Activated CD4-positive, alpha-beta T cell treated with anti-CD3 and anti-CD28 coated beads for 24 hours (primary cell): ENCODE data around the gene TUBA1C.
A peak's percentile ranks its signal among the peaks of the same experiment; 100 is the strongest.

Source experiments
- DNase-seq, 2 donors: peaks; one replicate each; pipeline ENCODE4 v3.0.0-alpha.2; 2020; ENCODE audit warnings: low read depth in 2 of 2

TUBA1C gene

DNA sequence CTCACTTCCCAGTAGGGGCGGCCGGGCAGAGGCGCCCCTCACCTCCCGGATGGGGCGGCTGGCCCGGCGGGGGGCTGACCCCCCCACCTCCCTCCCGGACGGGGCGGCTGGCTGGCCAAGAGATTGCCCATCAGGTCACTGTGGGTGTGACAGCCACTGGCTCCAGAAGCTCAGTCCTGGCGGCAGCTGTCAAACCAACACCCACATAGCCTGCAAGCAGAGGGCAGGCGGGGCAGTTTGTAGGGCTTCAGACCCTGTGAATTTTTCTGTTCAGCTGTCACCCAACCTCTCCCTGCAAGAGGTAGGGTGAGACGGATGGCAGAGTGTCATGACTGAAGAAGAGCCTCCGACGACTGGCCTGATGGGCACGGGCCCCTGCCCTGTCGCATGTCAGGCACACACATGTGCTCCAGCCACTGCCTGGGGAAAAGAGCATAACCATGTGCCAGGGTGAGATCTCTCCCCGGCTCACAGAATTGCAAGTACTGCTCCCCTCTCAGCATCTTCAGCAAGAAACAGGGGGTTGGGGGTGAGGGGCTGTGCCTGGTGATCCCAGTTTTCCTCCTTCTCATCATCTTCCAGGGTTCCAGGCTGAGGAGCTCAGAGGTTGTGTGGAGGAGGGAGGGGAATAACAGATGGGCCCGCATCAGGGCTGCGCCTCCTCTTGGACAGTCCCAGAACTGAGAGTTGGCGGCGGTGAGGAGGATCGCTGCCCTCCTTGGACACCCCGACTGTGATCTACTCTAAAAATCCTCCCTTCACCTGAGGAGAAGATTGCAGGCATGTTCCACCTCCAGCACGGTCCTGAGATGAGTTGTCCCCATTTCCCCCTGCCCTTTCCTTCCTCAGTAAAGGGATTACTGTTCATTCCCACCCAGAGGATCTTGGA lies 18.9 kb downstream of the TUBA1C start:
- DNase-seq = no peak

- no peak for DNase-seq
Observed at GRCh38 chr12:49284672-49285071, 19.8 kb downstream of the TUBA1C start.

GRCh38 chr12:49287876-49288275 lies 23.0 kb downstream of the TUBA1C start:
- no peak for DNase-seq

GRCh38 chr12:49288412-49288853 lies 23.6 kb downstream of the TUBA1C start:
- peak; percentile 59 to 61 for DNase-seq

DNA sequence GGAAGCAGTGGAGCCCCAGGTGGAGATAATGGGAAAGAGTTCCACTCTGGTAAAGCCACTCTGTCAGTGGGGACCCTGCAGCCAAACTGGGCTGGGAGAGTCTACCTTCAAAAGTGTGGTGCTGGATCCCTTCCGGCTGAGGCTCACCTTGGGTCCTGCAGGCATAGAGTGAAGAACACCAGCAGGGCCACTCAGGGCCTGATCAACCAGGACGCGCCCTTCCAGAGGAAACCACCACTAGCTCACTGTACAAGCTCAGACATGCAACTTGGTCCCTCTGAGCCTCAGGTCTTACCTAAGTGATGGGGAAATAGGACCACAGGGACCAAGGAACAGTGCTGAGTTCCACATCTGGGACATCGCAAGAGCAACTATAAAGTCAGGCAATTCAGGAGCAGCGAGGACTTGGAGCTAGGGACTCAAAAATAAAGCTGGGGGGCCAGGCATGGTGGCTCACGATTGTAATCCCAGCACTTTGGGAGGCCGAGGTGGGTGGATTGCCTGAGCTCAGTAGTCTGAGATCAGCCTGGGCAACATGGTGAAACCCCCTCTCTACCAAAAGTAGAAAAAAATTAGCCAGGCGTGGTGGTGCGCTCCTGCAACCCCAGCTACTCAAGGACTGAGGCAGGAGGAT lies 24.2 kb downstream of the TUBA1C start:
- no peak for DNase-seq

DNA sequence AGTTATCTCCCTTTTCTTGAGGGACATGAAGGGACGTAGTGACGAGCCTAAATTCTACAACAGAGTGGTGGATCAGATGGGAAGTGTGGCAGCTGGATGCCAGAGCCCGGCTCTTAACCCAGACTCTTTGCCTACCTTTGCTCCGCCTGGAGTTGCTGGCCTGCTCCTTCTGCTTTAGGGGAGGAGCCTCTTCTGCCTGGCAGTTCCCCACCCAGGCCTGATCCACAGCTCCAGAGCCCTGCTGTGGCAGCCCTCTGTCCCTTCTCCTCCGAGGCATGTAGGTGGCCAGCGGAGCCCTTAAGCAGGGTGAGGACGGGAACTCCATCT lies 27.8 kb downstream of the TUBA1C start:
- no peak for DNase-seq

- no peak for DNase-seq
Observed at GRCh38 chr12:49293056-49293956, 28.4 kb downstream of the TUBA1C start.

DNA sequence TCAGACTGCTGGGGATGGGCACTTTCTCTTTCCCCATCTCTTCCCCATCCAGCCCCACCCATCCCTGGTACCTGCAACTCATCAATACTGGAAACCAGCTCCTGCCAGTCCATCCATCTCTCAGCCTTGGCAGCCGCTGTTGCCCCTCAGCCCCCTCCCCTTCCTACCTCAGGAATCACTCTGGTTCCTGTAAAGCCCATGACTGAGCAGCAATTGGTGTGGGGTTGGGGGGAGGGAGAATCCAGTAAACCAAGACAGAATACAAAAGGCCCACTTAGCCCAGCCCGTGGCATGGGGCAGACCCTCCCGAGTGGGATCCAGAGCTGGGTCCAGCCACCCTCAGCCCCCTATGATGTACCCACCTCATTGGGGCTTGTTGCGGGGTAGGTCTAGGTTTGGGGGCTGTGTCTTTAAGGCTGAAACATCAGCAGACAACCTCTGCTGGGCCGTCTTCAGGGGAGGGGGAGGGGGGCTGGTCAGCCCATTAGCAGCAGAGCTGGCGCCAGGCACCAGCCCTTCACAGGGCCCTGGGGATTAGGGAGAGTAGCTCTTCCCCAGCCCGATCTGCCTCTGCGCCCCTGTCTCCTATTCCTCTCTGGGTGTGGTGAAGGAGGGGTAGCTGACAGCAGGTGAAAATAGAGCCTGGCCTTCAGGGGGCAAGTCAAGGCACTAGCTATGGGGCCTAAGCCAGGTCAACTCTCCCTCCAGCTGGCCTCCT lies 29.4 kb downstream of the TUBA1C start:
- no peak for DNase-seq

DNA sequence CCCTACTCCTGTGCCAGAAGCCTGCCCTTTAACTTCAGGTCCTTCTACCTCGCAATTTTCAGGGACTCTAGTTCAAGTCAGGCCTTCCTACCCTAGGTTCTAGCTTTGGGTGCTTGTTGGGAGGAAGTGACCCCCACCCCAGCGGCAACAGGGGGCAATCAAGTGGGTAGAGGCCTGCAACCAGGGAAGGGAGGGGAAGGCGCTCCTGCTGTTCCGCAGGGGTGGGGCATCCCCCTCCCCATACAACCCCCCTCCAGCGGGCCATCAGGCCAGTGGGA lies 29.9 kb downstream of the TUBA1C start:
- DNase-seq = no peak

DNA sequence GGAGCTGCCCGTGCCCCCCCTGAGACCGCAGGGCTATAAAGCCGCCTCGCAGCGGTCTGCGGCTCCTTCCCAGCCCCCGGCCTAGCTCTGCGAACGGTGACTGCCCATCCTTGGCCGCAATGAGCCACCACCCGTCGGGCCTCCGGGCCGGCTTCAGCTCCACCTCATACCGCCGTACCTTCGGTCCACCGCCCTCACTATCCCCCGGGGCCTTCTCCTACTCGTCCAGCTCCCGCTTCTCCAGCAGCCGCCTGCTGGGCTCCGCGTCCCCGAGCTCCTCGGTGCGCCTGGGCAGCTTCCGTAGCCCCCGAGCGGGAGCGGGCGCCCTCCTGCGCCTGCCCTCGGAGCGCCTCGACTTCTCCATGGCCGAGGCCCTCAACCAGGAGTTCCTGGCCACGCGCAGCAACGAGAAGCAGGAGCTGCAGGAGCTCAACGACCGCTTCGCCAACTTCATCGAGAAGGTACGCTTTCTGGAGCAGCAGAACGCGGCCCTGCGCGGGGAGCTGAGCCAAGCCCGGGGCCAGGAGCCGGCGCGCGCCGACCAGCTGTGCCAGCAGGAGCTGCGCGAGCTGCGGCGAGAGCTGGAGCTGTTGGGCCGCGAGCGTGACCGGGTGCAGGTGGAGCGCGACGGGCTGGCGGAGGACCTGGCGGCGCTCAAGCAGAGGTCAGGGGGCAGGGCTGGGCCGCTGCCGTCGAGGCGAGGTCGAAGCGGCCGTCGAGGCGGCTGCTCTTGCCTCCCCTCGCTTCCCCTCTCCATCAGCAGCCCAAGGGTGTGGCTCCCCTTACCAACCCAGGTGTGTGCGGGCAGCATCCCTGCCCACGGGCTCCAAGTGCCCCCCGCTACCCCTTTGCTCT lies 30.4 kb downstream of the TUBA1C start, which contains the start of gene PRPH:
Gene PRPH, plus strand, starts transcription at position 66 of the 855 bp plus-strand sequence. Its CDS starts 54 bp downstream, at position 120.
- no peak for DNase-seq

DNA sequence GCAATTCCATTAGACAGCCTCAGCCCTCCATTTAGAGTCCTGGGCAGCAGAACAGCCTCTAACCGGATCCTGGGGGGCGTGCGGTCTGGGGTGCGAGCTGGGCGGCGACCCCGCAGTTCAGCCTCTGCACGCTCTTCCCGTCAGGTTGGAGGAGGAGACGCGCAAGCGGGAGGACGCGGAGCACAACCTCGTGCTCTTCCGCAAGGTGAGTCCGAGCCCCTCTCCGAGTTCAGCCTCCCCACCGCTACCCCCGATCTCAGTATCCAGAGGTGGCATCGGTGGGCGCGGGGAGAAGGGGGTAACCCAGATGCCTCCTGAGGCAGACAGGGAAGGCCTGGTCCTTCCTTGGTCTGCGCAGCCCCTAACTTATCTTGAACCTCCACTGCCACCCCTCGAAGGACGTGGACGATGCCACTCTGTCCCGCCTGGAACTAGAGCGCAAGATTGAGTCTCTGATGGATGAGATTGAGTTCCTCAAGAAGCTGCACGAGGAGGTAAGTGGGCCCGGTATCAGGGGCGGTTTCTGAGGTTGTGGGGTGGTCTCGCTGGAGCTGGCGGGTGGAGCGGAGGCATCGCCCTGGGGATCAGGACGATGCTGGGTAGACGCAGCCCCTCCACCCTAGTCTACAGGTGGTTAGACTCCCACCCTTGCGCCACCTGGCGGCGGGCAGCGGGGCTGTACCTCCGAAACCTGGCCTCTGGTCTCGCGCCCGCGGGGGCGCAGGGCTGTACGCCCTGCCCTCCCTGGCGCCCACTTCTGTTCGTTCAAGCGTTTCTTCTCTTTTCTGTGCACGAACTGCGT lies 31.4 kb downstream of the TUBA1C start:
- DNase-seq = peak; percentile 39 to 57

- DNase-seq = peak in 1 of 2 donors; percentile 38
Observed at GRCh38 chr12:49296836-49297694, 32.2 kb downstream of the TUBA1C start.

- no peak for DNase-seq
Observed at GRCh38 chr12:49297695-49298060, 32.8 kb downstream of the TUBA1C start.

GRCh38 chr12:49298160-49298559 lies 33.3 kb downstream of the TUBA1C start:
- no peak for DNase-seq

- no peak for DNase-seq
Observed at GRCh38 chr12:49301760-49302159, 36.9 kb downstream of the TUBA1C start.

- no peak for DNase-seq
Observed at GRCh38 chr12:49304161-49304560, 39.3 kb downstream of the TUBA1C start.

DNA sequence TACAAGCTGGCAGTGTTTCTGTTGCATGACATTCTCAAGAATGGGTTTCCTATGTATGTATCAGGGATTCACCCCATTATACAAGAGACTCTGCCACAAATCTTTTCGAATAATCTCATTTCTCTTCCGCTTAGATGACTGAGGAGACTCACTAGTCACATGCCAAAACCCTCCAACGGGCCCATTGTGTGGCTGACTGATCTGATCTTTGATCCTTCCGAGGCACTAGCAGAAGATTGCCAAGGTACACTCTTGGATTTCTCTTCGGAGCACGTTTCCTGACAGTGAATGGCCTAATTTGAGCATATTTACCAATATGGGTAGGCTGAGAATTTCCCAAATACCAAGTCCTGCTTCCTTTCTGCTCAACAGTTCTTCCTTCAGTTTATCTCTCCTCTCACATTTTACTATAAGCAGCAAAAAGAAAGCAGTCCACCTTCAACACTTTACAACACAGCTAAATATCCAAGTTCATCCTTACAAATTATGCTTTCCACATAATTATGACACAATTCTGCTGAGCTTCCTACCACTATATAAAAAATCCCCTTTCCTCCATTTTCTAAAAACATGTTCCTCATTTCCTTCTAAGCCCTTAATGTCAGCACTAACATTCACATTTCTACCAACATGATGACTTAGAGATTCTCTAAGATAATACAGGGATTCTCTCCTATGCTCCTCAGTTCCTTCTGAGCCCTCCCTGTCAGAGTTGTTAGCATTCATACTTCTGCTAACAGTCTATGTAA lies 41.1 kb downstream of the TUBA1C start:
- DNase-seq = no peak

GRCh38 chr12:49309386-49309785 lies 44.5 kb downstream of the TUBA1C start:
- DNase-seq = no peak
